Tibial nerve (tissue), 4 donors: ENCODE measurements around the gene DOC2A.

Experiments used
- EP300 ChIP-seq, 2 donors: sonication (generic); formaldehyde crosslinking; IDR thresholded peaks; one replicate each; pipeline ENCODE4 v1.6.1; 2017; ENCODE audit warnings: antibody characterized with exemption in 2 of 2, mild to moderate bottlenecking in 1 of 2
- POLR2A ChIP-seq, 2 donors: fragments of 450-650 bp; IDR thresholded peaks; one replicate each; pipeline ENCODE4 v1.6.1; 2017; ENCODE audit warnings: antibody characterized with exemption in 2 of 2, mild to moderate bottlenecking in 2 of 2, moderate library complexity in 2 of 2
- TF ChIP-seq, protein P1 (sequence below), 5 experiments: fragments of 200-600 bp in 3 of 5; fragments of 450-650 bp in 2 of 5; sonication (generic) in 3 of 5; IDR thresholded peaks; one replicate each; pipeline ENCODE4 v1.5.1; 2016 to 2019; ENCODE audit warnings: antibody characterized with exemption in 5 of 5, mild to moderate bottlenecking in 3 of 5, moderate library complexity in 2 of 5

DNA sequence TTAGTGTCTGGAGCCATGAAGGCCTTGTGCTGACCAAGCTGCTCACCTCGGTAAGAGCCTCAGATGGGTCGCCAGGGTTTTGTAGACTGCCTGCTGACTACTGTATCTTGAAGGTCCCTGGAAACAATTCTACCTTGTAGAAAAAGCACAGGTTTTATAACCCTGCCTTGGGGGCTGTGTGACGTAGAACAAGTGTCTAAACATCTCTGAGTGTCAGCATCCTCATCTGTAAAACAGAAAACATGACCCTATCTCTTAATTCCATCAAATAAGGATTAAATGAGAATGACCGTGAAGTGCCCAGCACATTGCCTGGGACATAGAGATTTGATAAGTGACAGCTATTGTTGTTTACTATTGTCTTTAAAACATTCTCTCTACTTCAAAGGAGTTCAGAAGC lies 42.6 kb downstream of the DOC2A start:
- TF ChIP-seq POLR2A (IDR thresholded peaks at IDR 0.05) (no peak), EP300 (IDR thresholded peaks at IDR 0.05) (no peak)
- TF ChIP-seq, protein P1, sequence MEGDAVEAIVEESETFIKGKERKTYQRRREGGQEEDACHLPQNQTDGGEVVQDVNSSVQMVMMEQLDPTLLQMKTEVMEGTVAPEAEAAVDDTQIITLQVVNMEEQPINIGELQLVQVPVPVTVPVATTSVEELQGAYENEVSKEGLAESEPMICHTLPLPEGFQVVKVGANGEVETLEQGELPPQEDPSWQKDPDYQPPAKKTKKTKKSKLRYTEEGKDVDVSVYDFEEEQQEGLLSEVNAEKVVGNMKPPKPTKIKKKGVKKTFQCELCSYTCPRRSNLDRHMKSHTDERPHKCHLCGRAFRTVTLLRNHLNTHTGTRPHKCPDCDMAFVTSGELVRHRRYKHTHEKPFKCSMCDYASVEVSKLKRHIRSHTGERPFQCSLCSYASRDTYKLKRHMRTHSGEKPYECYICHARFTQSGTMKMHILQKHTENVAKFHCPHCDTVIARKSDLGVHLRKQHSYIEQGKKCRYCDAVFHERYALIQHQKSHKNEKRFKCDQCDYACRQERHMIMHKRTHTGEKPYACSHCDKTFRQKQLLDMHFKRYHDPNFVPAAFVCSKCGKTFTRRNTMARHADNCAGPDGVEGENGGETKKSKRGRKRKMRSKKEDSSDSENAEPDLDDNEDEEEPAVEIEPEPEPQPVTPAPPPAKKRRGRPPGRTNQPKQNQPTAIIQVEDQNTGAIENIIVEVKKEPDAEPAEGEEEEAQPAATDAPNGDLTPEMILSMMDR (IDR thresholded peaks at IDR 0.05), result no peak
